Uterus (tissue), 2 donors: ENCODE results near the gene UXT.

Experiments used
- POLR2A ChIP-seq, 2 donors: fragments of 450-650 bp; IDR thresholded peaks; one replicate each; pipeline ENCODE4 v1.6.1; 2016; ENCODE audit warnings: antibody characterized with exemption in 2 of 2, mild to moderate bottlenecking in 1 of 2, moderate library complexity in 1 of 2
- TF ChIP-seq, protein P1 (sequence below), 4 experiments: fragments of 200-600 bp in 2 of 4; fragments of 450-650 bp in 2 of 4; sonication (generic) in 2 of 4; IDR thresholded peaks; one replicate each; pipeline ENCODE4 v1.5.1; 2016 to 2019; ENCODE audit warnings: antibody characterized with exemption in 4 of 4, mild to moderate bottlenecking in 2 of 4, moderate library complexity in 1 of 4

DNA sequence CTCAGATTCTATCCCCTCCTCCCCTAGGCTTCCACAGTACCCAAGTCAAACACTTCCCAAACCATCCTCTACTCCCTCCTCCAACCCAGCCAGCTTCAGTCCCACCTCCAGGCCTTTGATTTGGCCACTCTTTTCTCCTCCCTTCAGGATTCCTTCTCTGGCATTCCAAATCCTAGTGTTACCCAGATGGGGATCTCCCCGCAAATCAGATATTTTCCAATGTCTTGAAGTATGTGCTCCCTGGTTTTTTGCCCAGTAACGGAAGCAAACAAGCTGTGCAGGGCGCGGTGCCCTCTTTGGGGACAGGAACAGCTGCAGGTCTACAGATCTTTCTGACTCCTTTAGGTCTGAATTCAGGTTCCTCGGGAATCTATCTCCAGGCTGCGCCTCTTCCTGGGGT, 37.1 kb downstream of the UXT start:
- TF ChIP-seq, protein P1, sequence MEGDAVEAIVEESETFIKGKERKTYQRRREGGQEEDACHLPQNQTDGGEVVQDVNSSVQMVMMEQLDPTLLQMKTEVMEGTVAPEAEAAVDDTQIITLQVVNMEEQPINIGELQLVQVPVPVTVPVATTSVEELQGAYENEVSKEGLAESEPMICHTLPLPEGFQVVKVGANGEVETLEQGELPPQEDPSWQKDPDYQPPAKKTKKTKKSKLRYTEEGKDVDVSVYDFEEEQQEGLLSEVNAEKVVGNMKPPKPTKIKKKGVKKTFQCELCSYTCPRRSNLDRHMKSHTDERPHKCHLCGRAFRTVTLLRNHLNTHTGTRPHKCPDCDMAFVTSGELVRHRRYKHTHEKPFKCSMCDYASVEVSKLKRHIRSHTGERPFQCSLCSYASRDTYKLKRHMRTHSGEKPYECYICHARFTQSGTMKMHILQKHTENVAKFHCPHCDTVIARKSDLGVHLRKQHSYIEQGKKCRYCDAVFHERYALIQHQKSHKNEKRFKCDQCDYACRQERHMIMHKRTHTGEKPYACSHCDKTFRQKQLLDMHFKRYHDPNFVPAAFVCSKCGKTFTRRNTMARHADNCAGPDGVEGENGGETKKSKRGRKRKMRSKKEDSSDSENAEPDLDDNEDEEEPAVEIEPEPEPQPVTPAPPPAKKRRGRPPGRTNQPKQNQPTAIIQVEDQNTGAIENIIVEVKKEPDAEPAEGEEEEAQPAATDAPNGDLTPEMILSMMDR (IDR thresholded peaks at IDR 0.05), result no peak
- TF ChIP-seq POLR2A (IDR thresholded peaks at IDR 0.05), result no peak
